Esophagus squamous epithelium (tissue), 5 donors: ENCODE data around the gene AGO1. TPM values are rescaled to one million over a fixed set of nuclear protein-coding genes. Genes with fewer than 3 reads are reported as not detected.
"Not testable (repeated sequence)": the region's sequence is repeated elsewhere in the genome, so short reads cannot be mapped to it uniquely, and the experiment has no call there.

Experiments
- DNase-seq: peaks from one replicate; lab custom pipeline; 2025; lab: John Stamatoyannopoulos, UW
- H3K27ac ChIP-seq, 4 donors: fragments of 200-600 bp; sonication (generic); one replicate each; pipeline ENCODE4 v1.5.1; 2016 to 2019; ENCODE audit warnings: mild to moderate bottlenecking in 1 of 4
- H3K27me3 ChIP-seq, 4 donors: fragments of 200-600 bp; sonication (generic); 1 replicate in 3 of 4; 2 replicates in 1 of 4; pipeline versions ENCODE4 v1.5.1 to v1.6.0; 2017 to 2021; ENCODE audit warnings: antibody characterized with exemption in 1 of 4
- H3K36me3 ChIP-seq, 3 donors: fragments of 200-600 bp; sonication (generic); one replicate each; pipeline ENCODE4 v1.5.1; 2016 to 2019
- H3K4me1 ChIP-seq, 3 donors: fragments of 200-600 bp; sonication (generic); one replicate each; pipeline ENCODE4 v1.5.1; 2017 to 2019
- H3K4me3 ChIP-seq, 4 donors: fragments of 200-600 bp; sonication (generic); 1 replicate in 3 of 4; 2 replicates in 1 of 4; pipeline ENCODE4 v1.5.1; 2016 to 2019; ENCODE audit warnings: mild to moderate bottlenecking in 2 of 4, moderate library complexity in 1 of 4
- H3K9me3 ChIP-seq, 3 donors: fragments of 200-600 bp; sonication (generic); one replicate each; pipeline ENCODE4 v1.5.1; 2016 to 2019
- CTCF ChIP-seq, 6 experiments: fragments of 450-650 bp in 4 of 6; fragments of 200-600 bp in 2 of 6; sonication (generic) in 2 of 6; IDR thresholded peaks; one replicate each; pipeline ENCODE4 v1.5.1; 2016 to 2019; ENCODE audit warnings: antibody characterized with exemption in 6 of 6, mild to moderate bottlenecking in 4 of 6, moderate library complexity in 4 of 6
- POLR2A ChIP-seq, 4 donors: fragments of 450-650 bp; IDR thresholded peaks; one replicate each; pipeline ENCODE4 v1.6.1; 2017; ENCODE audit warnings: antibody characterized with exemption in 4 of 4, mild to moderate bottlenecking in 4 of 4, moderate library complexity in 3 of 4
- WGBS, 2 donors: methylation state at CpG; one replicate each; pipeline ENCODE4 v1.1.5; 2018; 5-methylcytosine and 5-hydroxymethylcytosine counted together
- intact Hi-C: fragments of 100-400 bp; cut with DNase I; formaldehyde crosslinking; loops from one replicate; pipeline ENCODE4 v1.15.0; 2022
- total RNA-seq, 4 donors: library from RNA; depleted of rRNA; stranded (reverse); fragments of >200 nt; gene quantifications; one replicate each; pipeline ENCODE4 v1.1.0, GENCODE V29; 2016
- donor health status: DM: yes; HTN: yes; CAD: no.

Gene AGO1
- total RNA-seq, 4 donors from 2014 or later = 9.7 to 18.1 (median 11.2) TPM

- Histone ChIP-seq H3K4me1 (no peaks in the 10 kb centered on the region), H3K4me3 (no peak overlapping the region), H3K9me3 (no peaks in the 10 kb centered on the region), H3K36me3 (peaks cover 0 to 50% (median 0%) of the 10 kb centered on the region in 3 donors), H3K27ac (no peak overlapping the region), H3K27me3 (no peaks in the 10 kb centered on the region)
- TF ChIP-seq CTCF (IDR thresholded peaks at IDR 0.05) = no peak
- no peak for TF ChIP-seq POLR2A (IDR thresholded peaks at IDR 0.05)
- 90 to 94% methylated on average over 1 of the region's 1 CpG for WGBS, 2 donors
- DNase-seq = no peak
- intact Hi-C loops = no loop called here
Observed at GRCh38 chr1:35968396-35968795, 85.4 kb downstream of the AGO1 start.

- H3K27me3 ChIP-seq = no peaks in the 10 kb centered on the region
- TF ChIP-seq CTCF (IDR thresholded peaks at IDR 0.05) (no peak), POLR2A (IDR thresholded peaks at IDR 0.05) (no peak)
- WGBS, 2 donors = 75 to 85% methylated on average over 2 of the region's 2 CpGs
- intact Hi-C loops = no loop called here
- H3K9me3 ChIP-seq = no peaks in the 10 kb centered on the region
- no peak overlapping the region for H3K4me3 ChIP-seq
- peaks cover 0 to 78% (median 0%) of the 10 kb centered on the region in 3 donors for H3K36me3 ChIP-seq
- no peak overlapping the region for H3K27ac ChIP-seq
- no peaks in the 10 kb centered on the region for H3K4me1 ChIP-seq
- no peak for DNase-seq
Observed at GRCh38 chr1:35971601-35972000, 88.6 kb downstream of the AGO1 start.

GRCh38 chr1:35972631-35973030 is 89.6 kb downstream of the AGO1 start:
- H3K4me3 ChIP-seq, H3K4me1 ChIP-seq, DNase-seq, H3K27me3 ChIP-seq, H3K9me3 ChIP-seq, intact Hi-C loops, H3K27ac ChIP-seq: not testable (repeated sequence)
- H3K36me3 ChIP-seq = peaks cover 0 to 75% (median 0%) of the 10 kb centered on the region in 3 donors
- WGBS, 2 donors = 87 to 94% methylated on average over 3 of the region's 3 CpGs

- Histone ChIP-seq H3K9me3 (no peaks in the 10 kb centered on the region), H3K27ac (no peak overlapping the region), H3K27me3 (no peaks in the 10 kb centered on the region), H3K4me1 (no peaks in the 10 kb centered on the region), H3K4me3 (no peak overlapping the region), H3K36me3 (peaks cover 0 to 50% (median 0%) of the 10 kb centered on the region in 3 donors)
- no peak for DNase-seq
- intact Hi-C loops = no loop called here
- no peak for TF ChIP-seq CTCF (IDR thresholded peaks at IDR 0.05)
Observed at GRCh38 chr1:35980090-35980489, 97.1 kb downstream of the AGO1 start.

Other genes starting within 250 kb of the AGO1 start
- gene PSMB2, start 241.7 kb upstream of the AGO1 start, total RNA-seq = 10 to 100 TPM; 31.3 to 69.5 (median 39.9) TPM
- 1 to 10 TPM in 3 of 4 donors, under 1 TPM in 1; 0.53 to 4.8 (median 3.8) TPM for gene C1orf216, start 164.3 kb upstream of the AGO1 start, total RNA-seq
- gene CLSPN, start 113.2 kb upstream of the AGO1 start, total RNA-seq = 1 to 10 TPM; 1.3 to 9.7 (median 4.4) TPM
- 10 to 100 TPM in 1 of 4 donors, 1 to 10 TPM in 3; 4.6 to 18.1 (median 7.5) TPM for gene AGO4, start 75.2 kb upstream of the AGO1 start, total RNA-seq
- gene AGO3, start 47.9 kb downstream of the AGO1 start, total RNA-seq = 10 to 100 TPM in 3 of 4 donors, 1 to 10 TPM in 1; 8.1 to 17.0 (median 12.0) TPM
- not detected for gene TEKT2, start 200.9 kb downstream of the AGO1 start, total RNA-seq
- gene ADPRS, start 205.7 kb downstream of the AGO1 start, total RNA-seq = 10 to 100 TPM; 41.0 to 57.8 (median 48.1) TPM
- 1 to 10 TPM; 4.0 to 7.4 (median 5.1) TPM for gene COL8A2, start 242.0 kb downstream of the AGO1 start, total RNA-seq